Measurements from ENCODE around the gene MRPL1. TPM values are rescaled to one million over a fixed set of nuclear protein-coding genes. Genes with fewer than 3 reads are reported as not detected.

Gene MRPL1
- total and polyA plus RNA-seq, 2 donors (not counting 3 experiments of a cell fraction or from before 2014, with no cell fraction given) = 11.5 to 42.9 TPM

- POLR2A ChIA-PET = no interaction called here
- intact Hi-C loops (cut with micrococcal nuclease) = no loop called here
- Histone ChIP-seq H3K4me2 (ENCODE audit: insufficient read depth, low read length) (no peak overlapping the region), H3K79me2 (ENCODE audit: control insufficient read depth, insufficient read depth, low read length) (peaks cover 40% of the 10 kb centered on the region), H3K9me3 (replicated peaks; ENCODE audit: control insufficient read depth, insufficient read depth, low read length) (no peaks in the 10 kb centered on the region), H3K9ac (replicated peaks; ENCODE audit: extremely low read depth, insufficient read depth, low read length) (no peak overlapping the region), H3K4me1 (ENCODE audit: control insufficient read depth, extremely low read depth, insufficient read depth, low read length) (no peaks in the 10 kb centered on the region), H3K36me3 (ENCODE audit: control insufficient read depth in 2 of 2, extremely low read depth in 1 of 2, insufficient read depth in 2 of 2, low read length in 2 of 2) (peaks cover 4 to 5% of the 10 kb centered on the region in 2 experiments), H2AFZ (ENCODE audit: low read depth, low read length) (no peak overlapping the region), H3K9me1 (replicated peaks; ENCODE audit: control insufficient read depth, extremely low read depth, insufficient read depth, low read length) (no peaks in the 10 kb centered on the region), H3K27ac (ENCODE audit: insufficient read depth, low read depth, low read length) (no peak overlapping the region), H3K4me3 (replicated peaks in 1 of 3; ENCODE audit: insufficient read depth in 1 of 3, low read depth in 1 of 3, low read length in 3 of 3) (no peak overlapping the region), H4K20me1 (replicated peaks; ENCODE audit: control insufficient read depth, extremely low read depth, insufficient read depth, low read length) (no peaks in the 10 kb centered on the region), H3K27me3 (ENCODE audit: control insufficient read depth in 2 of 2, insufficient read depth in 2 of 2, low read length in 2 of 2) (no peaks in the 10 kb centered on the region)
- TF ChIP-seq, protein P1, sequence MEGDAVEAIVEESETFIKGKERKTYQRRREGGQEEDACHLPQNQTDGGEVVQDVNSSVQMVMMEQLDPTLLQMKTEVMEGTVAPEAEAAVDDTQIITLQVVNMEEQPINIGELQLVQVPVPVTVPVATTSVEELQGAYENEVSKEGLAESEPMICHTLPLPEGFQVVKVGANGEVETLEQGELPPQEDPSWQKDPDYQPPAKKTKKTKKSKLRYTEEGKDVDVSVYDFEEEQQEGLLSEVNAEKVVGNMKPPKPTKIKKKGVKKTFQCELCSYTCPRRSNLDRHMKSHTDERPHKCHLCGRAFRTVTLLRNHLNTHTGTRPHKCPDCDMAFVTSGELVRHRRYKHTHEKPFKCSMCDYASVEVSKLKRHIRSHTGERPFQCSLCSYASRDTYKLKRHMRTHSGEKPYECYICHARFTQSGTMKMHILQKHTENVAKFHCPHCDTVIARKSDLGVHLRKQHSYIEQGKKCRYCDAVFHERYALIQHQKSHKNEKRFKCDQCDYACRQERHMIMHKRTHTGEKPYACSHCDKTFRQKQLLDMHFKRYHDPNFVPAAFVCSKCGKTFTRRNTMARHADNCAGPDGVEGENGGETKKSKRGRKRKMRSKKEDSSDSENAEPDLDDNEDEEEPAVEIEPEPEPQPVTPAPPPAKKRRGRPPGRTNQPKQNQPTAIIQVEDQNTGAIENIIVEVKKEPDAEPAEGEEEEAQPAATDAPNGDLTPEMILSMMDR (IDR thresholded peaks at IDR 0.05; ENCODE audit: extremely low read depth in 1 of 2, insufficient read depth in 1 of 2, low read depth in 1 of 2, low read length in 2 of 2) = no peak
- TF ChIP-seq POLR2A (IDR thresholded peaks at IDR 0.05; ENCODE audit: low read depth, low read length) = no peak
- no peak for TF ChIP-seq EZH2 (IDR thresholded peaks at IDR 0.05; ENCODE audit: borderline replicate concordance, low read depth, low read length, severe bottlenecking)
- no peak for TF ChIP-seq POLR2AphosphoS5 (IDR thresholded peaks at IDR 0.05; ENCODE audit: insufficient read depth, low read depth, low read length)
- TF ChIP-seq MYC (IDR thresholded peaks at IDR 0.05; ENCODE audit: low read depth, low read length) = no peak
- FAIRE-seq (no peak), DNase-seq (ENCODE audit: low read depth, low spot score) (no peak)
- dilution Hi-C loops (cut with MboI; ENCODE audit: extremely low pct_ligation_motif_present, low sequenced_read_pairs) = no loop called here
- CTCF ChIA-PET = interaction anchor here (0.9 kb wide), 1 partner anchor 15 kb away, joined by 3 read pairs; the partner anchor contains the start of gene MRPL1
- BruUV-seq (replicated peaks) = no TSS peak
These were observed 15.3 kb downstream of the MRPL1 start for GRCh38 chr4:77877771-77878565.

Measured in endothelial cell of umbilical vein (primary cell).